Loucy (cell line): ENCODE measurements around the gene DMGDH.

ENCODE experiments used
- H2AFZ ChIP-seq: fragments of 200-600 bp; sonication (generic); 2 replicates; pipeline ENCODE4 v1.6.0; 2016; ENCODE audit warnings: antibody characterized with exemption, mild to moderate bottlenecking, low read length, moderate library complexity
- H3F3A ChIP-seq: fragments of 200-600 bp; 2 replicates; pipeline ENCODE4 v1.6.0; 2016; ENCODE audit warnings: antibody characterized with exemption, low read depth, mild to moderate bottlenecking
- H3K27me3 ChIP-seq: fragments of 200-600 bp; sonication (generic); 2 replicates; pipeline ENCODE4 v1.6.1; 2014; ENCODE audit warnings: low read length, mild to moderate bottlenecking; ENCODE audit not compliant: insufficient read depth, poor library complexity, severe bottlenecking
- H3K36me3 ChIP-seq: fragments of 200-600 bp; sonication (generic); 2 replicates; pipeline ENCODE4 v1.6.1; 2016; ENCODE audit warnings: low read length; ENCODE audit not compliant: insufficient read depth
- H3K4me1 ChIP-seq: fragments of 200-600 bp; sonication (generic); 2 replicates; pipeline ENCODE4 v1.5.1; 2014; ENCODE audit warnings: low read length, mild to moderate bottlenecking; ENCODE audit not compliant: insufficient read depth, poor library complexity, severe bottlenecking
- H3K4me2 ChIP-seq: fragments of 200-600 bp; sonication (generic); 2 replicates; pipeline ENCODE4 v1.6.0; 2014; ENCODE audit warnings: antibody characterized with exemption, low read length, low read depth, mild to moderate bottlenecking; ENCODE audit not compliant: poor library complexity, severe bottlenecking
- H3K4me3 ChIP-seq: fragments of 200-600 bp; sonication (generic); 2 replicates; pipeline ENCODE4 v1.5.1; 2014; ENCODE audit warnings: low read length, mild to moderate bottlenecking, mixed read lengths; ENCODE audit not compliant: poor library complexity, severe bottlenecking
- H3K79me2 ChIP-seq: fragments of 200-600 bp; sonication (generic); 2 replicates; pipeline ENCODE4 v1.6.1; 2014; ENCODE audit warnings: low read length; ENCODE audit not compliant: insufficient read depth
- H3K9ac ChIP-seq: fragments of 200-600 bp; sonication (generic); 2 replicates; pipeline ENCODE4 v1.6.0; 2014; ENCODE audit warnings: mild to moderate bottlenecking, low read depth, low read length, moderate library complexity; ENCODE audit not compliant: poor library complexity, severe bottlenecking
- H3K9me2 ChIP-seq: fragments of 200-600 bp; sonication (generic); replicated peaks from 2 replicates; pipeline ENCODE4 v1.6.1; 2016; ENCODE audit warnings: low read depth, low read length, mixed read lengths
- H3K9me3 ChIP-seq: fragments of 200-600 bp; sonication (generic); 2 replicates; pipeline ENCODE4 v1.6.1; 2014; ENCODE audit warnings: mild to moderate bottlenecking, antibody characterized with exemption, low read length, low read depth; ENCODE audit not compliant: insufficient read depth
- H4K20me1 ChIP-seq: fragments of 200-600 bp; sonication (generic); 2 replicates; pipeline ENCODE4 v1.6.0; 2014; ENCODE audit warnings: antibody characterized with exemption, low read length, mild to moderate bottlenecking; ENCODE audit not compliant: insufficient read depth, poor library complexity, severe bottlenecking
- EZH2phosphoT487 ChIP-seq: fragments of 200-600 bp; IDR thresholded peaks from 2 replicates; pipeline ENCODE4 v1.6.1; 2018; ENCODE audit warnings: antibody characterized with exemption, mild to moderate bottlenecking, moderate library complexity, borderline replicate concordance
- TF ChIP-seq, protein P1 (sequence below): fragments of 200-600 bp; sonication (generic); conservative IDR thresholded peaks from 2 replicates; pipeline ENCODE4 v1.5.1; 2014; ENCODE audit warnings: mild to moderate bottlenecking, antibody characterized with exemption, low read length

DMGDH gene

GRCh38 chr5:78974011-78974410, 95.5 kb downstream of the DMGDH start:
- Histone ChIP-seq H3K9me2 (no peaks in the 10 kb centered on the region), H3K9ac (no peak overlapping the region), H3K4me1 (no peaks in the 10 kb centered on the region), H4K20me1 (no peaks in the 10 kb centered on the region), H3K36me3 (no peaks in the 10 kb centered on the region), H3K9me3 (no peaks in the 10 kb centered on the region), H3K4me3 (no peak overlapping the region), H2AFZ (no peak overlapping the region), H3K4me2 (no peak overlapping the region), H3K27me3 (no peaks in the 10 kb centered on the region), H3K79me2 (no peaks in the 10 kb centered on the region), H3F3A (no peaks in the 10 kb centered on the region)
- no peak for TF ChIP-seq EZH2phosphoT487
- TF ChIP-seq, protein P1, sequence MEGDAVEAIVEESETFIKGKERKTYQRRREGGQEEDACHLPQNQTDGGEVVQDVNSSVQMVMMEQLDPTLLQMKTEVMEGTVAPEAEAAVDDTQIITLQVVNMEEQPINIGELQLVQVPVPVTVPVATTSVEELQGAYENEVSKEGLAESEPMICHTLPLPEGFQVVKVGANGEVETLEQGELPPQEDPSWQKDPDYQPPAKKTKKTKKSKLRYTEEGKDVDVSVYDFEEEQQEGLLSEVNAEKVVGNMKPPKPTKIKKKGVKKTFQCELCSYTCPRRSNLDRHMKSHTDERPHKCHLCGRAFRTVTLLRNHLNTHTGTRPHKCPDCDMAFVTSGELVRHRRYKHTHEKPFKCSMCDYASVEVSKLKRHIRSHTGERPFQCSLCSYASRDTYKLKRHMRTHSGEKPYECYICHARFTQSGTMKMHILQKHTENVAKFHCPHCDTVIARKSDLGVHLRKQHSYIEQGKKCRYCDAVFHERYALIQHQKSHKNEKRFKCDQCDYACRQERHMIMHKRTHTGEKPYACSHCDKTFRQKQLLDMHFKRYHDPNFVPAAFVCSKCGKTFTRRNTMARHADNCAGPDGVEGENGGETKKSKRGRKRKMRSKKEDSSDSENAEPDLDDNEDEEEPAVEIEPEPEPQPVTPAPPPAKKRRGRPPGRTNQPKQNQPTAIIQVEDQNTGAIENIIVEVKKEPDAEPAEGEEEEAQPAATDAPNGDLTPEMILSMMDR, result no peak

GRCh38 chr5:78972654-78973428, 96.6 kb downstream of the DMGDH start:
- Histone ChIP-seq H3K9ac (no peak overlapping the region), H4K20me1 (no peaks in the 10 kb centered on the region), H3K9me2 (no peaks in the 10 kb centered on the region), H2AFZ (no peak overlapping the region), H3F3A (no peaks in the 10 kb centered on the region), H3K27me3 (no peaks in the 10 kb centered on the region), H3K36me3 (no peaks in the 10 kb centered on the region), H3K4me1 (no peaks in the 10 kb centered on the region), H3K79me2 (no peaks in the 10 kb centered on the region), H3K4me2 (no peak overlapping the region), H3K4me3 (no peak overlapping the region), H3K9me3 (no peaks in the 10 kb centered on the region)
- no peak for TF ChIP-seq EZH2phosphoT487
- TF ChIP-seq, protein P1, result no peak

DNA sequence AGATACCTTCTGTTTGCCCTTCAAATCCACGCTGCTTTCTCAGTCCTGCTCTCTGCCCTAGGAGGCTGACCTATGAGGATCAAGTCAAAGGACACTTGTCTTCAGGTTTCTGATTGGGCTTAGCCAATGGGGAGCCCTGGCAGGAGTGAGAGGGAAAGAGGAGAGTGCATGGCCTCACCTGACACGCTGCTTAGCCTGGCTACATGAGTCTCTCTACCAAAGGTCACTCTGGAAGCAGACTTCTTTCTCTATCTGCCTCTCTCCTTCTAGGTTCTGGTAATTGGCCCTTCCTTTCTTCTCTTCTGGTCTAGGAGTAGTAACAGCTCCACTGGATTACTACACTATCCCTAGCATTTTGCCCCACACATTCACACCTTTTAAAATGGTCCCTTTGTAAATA, 97.5 kb downstream of the DMGDH start:
- Histone ChIP-seq H3K4me1 (no peaks in the 10 kb centered on the region), H4K20me1 (no peaks in the 10 kb centered on the region), H3K9ac (no peak overlapping the region), H3K4me2 (no peak overlapping the region), H2AFZ (no peak overlapping the region), H3K79me2 (no peaks in the 10 kb centered on the region), H3F3A (no peaks in the 10 kb centered on the region), H3K9me2 (no peaks in the 10 kb centered on the region), H3K4me3 (no peak overlapping the region), H3K9me3 (no peaks in the 10 kb centered on the region), H3K27me3 (no peaks in the 10 kb centered on the region), H3K36me3 (no peaks in the 10 kb centered on the region; the same call in 1 of the 2 replicates)
- TF ChIP-seq, protein P1, result no peak
- TF ChIP-seq EZH2phosphoT487, result no peak
